SK-N-MC (cell line): ENCODE measurements around the gene GRK4.

Experiments
- DNase-seq: peaks from one replicate; pipeline ENCODE4 v3.0.0-alpha.2; 2011; ENCODE audit warnings: low read depth, low spot score
- H3K27ac ChIP-seq: fragments of 200-600 bp; sonication (generic); 2 replicates; pipeline ENCODE4 v1.5.1; 2016; ENCODE audit warnings: mixed run types
- H3K36me3 ChIP-seq: fragments of 200-600 bp; sonication (generic); 2 replicates; pipeline ENCODE4 v1.6.1; 2017; ENCODE audit warnings: antibody characterized with exemption, low read length, mixed read lengths; ENCODE audit not compliant: insufficient read depth
- H3K4me3 ChIP-seq: fragments of 200-600 bp; sonication (generic); 2 replicates; pipeline ENCODE4 v1.5.1; 2016
- H3K9ac ChIP-seq: fragments of 200-600 bp; sonication (generic); 2 replicates; pipeline ENCODE4 v1.8.0; 2017; ENCODE audit warnings: mixed run types, mixed read lengths; ENCODE audit not compliant: insufficient read length
- H3K9me3 ChIP-seq: fragments of 200-600 bp; sonication (generic); 2 replicates; pipeline ENCODE4 v1.6.1; 2017; ENCODE audit warnings: low read depth, mild to moderate bottlenecking, antibody characterized with exemption, low read length, moderate library complexity, mixed read lengths
- EZH2 ChIP-seq: fragments of 200-600 bp; sonication (generic); IDR thresholded peaks from one replicate; pipeline ENCODE4 v1.6.1; 2017; ENCODE audit warnings: antibody characterized with exemption
- FOXP2 ChIP-seq: optimal IDR thresholded peaks from 2 replicates; pipeline ENCODE3; 2011; ENCODE audit warnings: mild to moderate bottlenecking, moderate library complexity; ENCODE audit not compliant: insufficient read depth; ENCODE audit errors: extremely low read length, control extremely low read depth
- POLR2AphosphoS5 ChIP-seq: IDR thresholded peaks from 2 replicates; pipeline ENCODE4 v1.6.1; 2012; ENCODE audit warnings: mild to moderate bottlenecking, low read depth, low read length, borderline replicate concordance

The GRK4 gene

GRCh38 chr4:2938906-2939305, 24.5 kb upstream of the GRK4 start:
- Histone ChIP-seq H3K9me3 (no peaks in the 10 kb centered on the region), H3K36me3 (peaks cover 62% of the 10 kb centered on the region), H3K4me3 (no peak overlapping the region), H3K9ac (no peak overlapping the region), H3K27ac (peak overlapping the region; percentile 31; the same call in 1 of the 2 replicates)
- TF ChIP-seq POLR2AphosphoS5 (no peak), FOXP2 (no peak), EZH2 (no peak)
- DNase-seq, result no peak

- no peak overlapping the region for H3K4me3 ChIP-seq
- peaks cover 66% of the 10 kb centered on the region for H3K36me3 ChIP-seq
- no peak for TF ChIP-seq POLR2AphosphoS5
- TF ChIP-seq FOXP2, result no peak
- TF ChIP-seq EZH2, result no peak
- no peak for DNase-seq
- H3K9me3 ChIP-seq, result no peaks in the 10 kb centered on the region
- H3K9ac ChIP-seq, result no peak overlapping the region
- no peak overlapping the region for H3K27ac ChIP-seq
Measured at GRCh38 chr4:2939383-2940243, 23.8 kb upstream of the GRK4 start.

- Histone ChIP-seq H3K4me3 (no peak overlapping the region), H3K27ac (no peak overlapping the region), H3K9ac (no peak overlapping the region), H3K9me3 (no peaks in the 10 kb centered on the region), H3K36me3 (peaks cover 75% of the 10 kb centered on the region)
- DNase-seq, result no peak
- TF ChIP-seq POLR2AphosphoS5 (no peak; the same call in none of the 2 replicates), EZH2 (no peak), FOXP2 (no peak)
Measured at GRCh38 chr4:2940267-2941137, 22.9 kb upstream of the GRK4 start.

- Histone ChIP-seq H3K9ac (no peak overlapping the region), H3K4me3 (no peak overlapping the region), H3K9me3 (no peaks in the 10 kb centered on the region), H3K27ac (no peak overlapping the region), H3K36me3 (peaks cover 81% of the 10 kb centered on the region)
- no peak for DNase-seq
- TF ChIP-seq EZH2 (no peak), POLR2AphosphoS5 (peak; percentile 23; the same call in 1 of the 2 replicates)
Measured at GRCh38 chr4:2941138-2942036, 22.0 kb upstream of the GRK4 start.

- H3K9me3 ChIP-seq, result no peaks in the 10 kb centered on the region
- no peak overlapping the region for H3K4me3 ChIP-seq
- TF ChIP-seq POLR2AphosphoS5 (no peak), FOXP2 (no peak), EZH2 (no peak)
- H3K36me3 ChIP-seq, result peaks cover 88% of the 10 kb centered on the region
- H3K27ac ChIP-seq, result no peak overlapping the region
- H3K9ac ChIP-seq, result no peak overlapping the region
- DNase-seq, result no peak
Measured at GRCh38 chr4:2942037-2942531, 21.3 kb upstream of the GRK4 start.

GRCh38 chr4:2942532-2943363, 20.6 kb upstream of the GRK4 start:
- Histone ChIP-seq H3K4me3 (no peak overlapping the region), H3K36me3 (peaks cover 90% of the 10 kb centered on the region), H3K27ac (no peak overlapping the region), H3K9me3 (no peaks in the 10 kb centered on the region), H3K9ac (no peak overlapping the region)
- TF ChIP-seq FOXP2 (no peak), POLR2AphosphoS5 (no peak), EZH2 (no peak)
- DNase-seq, result no peak

- no peak for DNase-seq
- no peak overlapping the region for H3K27ac ChIP-seq
- no peaks in the 10 kb centered on the region for H3K9me3 ChIP-seq
- no peak for TF ChIP-seq FOXP2
- no peak for TF ChIP-seq EZH2
- TF ChIP-seq POLR2AphosphoS5, result no peak
- H3K4me3 ChIP-seq, result no peak overlapping the region
- H3K36me3 ChIP-seq, result peaks cover 92% of the 10 kb centered on the region
- no peak overlapping the region for H3K9ac ChIP-seq
Measured at GRCh38 chr4:2943364-2944090, 19.8 kb upstream of the GRK4 start.
